ENCODE measurements around the gene PPP4R2.

Gene PPP4R2

GRCh38 chr3:72996473-72997333, at the start of gene PPP4R2:
Gene PPP4R2 (plus strand): TSS chr3:72996811. CDS start chr3:72997038, 227 bp downstream.
- DNase-seq = peak; percentile 94

- no peak for DNase-seq
These were observed 48.7 kb upstream of the PPP4R2 start for GRCh38 chr3:72947715-72948490.

GRCh38 chr3:72949016-72949415, 47.6 kb upstream of the PPP4R2 start:
- no peak for DNase-seq

DNA sequence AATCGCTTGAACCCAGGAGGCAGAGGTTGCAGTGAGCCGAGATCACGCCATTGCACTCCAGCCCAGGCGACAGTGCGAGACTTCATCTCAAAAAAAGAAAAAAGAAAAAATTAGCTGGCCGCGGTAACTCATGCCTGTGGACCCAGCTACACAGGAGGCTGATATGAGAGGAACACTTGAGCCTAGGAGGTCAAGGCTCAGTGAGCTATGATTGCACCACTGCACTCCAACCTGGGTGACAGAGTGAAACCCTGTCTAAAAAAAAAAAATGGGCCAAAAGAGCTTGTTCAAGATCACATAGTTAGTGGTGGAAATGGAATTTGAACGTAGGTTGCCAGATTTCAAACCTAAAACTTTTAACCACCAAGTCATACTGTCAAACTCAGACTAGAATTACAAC, 46.2 kb upstream of the PPP4R2 start:
- no peak for DNase-seq

GRCh38 chr3:72950801-72951200, 45.8 kb upstream of the PPP4R2 start:
- no peak for DNase-seq

DNA sequence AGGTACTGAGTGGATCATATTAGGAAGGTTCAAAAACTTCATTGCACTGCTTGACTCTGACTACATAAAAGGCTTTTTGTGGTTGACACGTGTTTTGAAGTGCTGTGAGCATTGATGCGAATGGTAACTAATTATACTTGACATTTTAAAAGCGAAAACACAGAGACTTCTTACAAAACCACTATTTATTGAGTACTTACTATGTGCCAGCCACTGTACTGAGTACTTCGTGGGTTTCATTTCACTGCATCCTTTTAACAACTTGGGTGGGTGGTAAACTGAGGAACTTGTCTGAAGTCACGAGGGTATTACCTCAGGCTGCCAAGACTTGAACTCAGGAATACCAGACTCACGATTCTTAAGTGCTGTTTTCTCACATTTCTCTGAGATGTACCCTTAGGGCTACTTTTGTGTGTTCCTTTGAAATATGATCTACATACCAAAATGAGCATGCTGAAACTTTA, 45.3 kb upstream of the PPP4R2 start:
- no peak for DNase-seq

DNA sequence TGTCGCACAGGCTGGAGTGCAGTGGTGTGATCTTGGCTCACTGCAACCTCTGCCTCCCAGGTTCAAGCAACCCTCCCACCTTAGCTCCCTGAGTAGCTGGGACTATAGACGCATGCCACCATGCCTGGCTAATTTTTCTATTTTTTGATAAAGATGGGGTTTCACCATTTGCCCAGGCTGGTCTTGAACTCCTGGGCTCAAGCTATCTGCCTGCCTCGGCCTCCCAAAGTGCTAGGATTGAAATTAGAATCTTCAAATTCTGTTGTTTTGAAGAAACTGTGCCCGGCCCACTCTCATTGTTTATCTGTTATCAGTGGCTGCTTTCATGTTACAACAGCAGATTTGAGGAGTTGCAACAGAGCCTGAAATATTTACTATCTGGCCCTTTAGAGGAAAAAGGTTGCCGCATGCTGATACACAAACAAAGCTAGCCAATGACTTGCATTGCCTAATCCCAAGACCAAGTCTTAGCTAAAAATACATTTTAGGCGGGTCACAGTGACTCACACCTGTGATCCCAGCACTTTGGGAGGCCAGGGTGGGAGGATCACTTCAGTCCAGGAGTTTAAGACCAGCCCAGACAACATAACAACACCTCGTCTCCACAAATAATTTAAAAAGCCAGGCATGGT, 43.2 kb upstream of the PPP4R2 start:
- DNase-seq = no peak

DNA sequence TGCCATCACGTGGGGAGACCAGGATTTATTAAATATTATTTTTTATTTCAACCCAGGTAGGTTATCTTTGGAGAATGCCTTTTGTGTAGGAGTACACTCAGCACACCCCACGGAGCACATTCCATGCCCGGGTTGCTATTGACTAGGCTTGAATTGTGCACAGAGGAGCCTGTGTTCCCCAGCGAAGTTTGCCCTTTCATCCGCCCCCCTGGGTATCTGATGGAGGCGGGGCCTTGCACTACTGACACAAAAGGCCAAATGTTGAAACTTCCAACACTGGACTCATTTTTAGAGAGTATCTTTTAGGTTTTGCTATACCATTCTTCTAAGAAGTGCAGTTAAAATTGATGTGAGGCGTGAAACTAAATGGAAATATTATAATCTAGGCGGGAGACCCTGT, 39.3 kb upstream of the PPP4R2 start:
- DNase-seq = no peak

GRCh38 chr3:72959336-72959735, 37.3 kb upstream of the PPP4R2 start:
- no peak for DNase-seq

- no peak for DNase-seq
These were observed 35.6 kb upstream of the PPP4R2 start for GRCh38 chr3:72960812-72961518.

DNA sequence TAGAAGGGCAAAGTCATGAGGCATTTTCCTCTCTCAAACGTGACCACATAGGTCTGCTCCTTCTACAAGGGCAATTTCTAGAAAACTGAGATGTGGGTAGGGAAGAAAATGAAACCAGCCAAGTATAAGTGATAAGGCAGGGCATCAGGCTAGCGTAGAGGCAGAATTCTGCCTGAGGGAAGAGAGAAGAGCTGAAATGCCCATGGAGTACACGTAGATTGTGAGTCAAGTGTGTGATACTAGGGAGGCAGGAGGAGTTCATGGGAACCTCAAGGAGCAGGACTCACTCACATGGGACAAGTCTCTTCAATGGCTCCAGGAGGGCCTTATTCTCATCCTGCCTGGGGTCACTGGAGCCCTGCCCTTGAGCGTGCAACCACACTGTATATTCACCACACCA, 34.9 kb upstream of the PPP4R2 start:
- no peak for DNase-seq

- DNase-seq = no peak
These were observed 34.3 kb upstream of the PPP4R2 start for GRCh38 chr3:72962317-72962716.

DNA sequence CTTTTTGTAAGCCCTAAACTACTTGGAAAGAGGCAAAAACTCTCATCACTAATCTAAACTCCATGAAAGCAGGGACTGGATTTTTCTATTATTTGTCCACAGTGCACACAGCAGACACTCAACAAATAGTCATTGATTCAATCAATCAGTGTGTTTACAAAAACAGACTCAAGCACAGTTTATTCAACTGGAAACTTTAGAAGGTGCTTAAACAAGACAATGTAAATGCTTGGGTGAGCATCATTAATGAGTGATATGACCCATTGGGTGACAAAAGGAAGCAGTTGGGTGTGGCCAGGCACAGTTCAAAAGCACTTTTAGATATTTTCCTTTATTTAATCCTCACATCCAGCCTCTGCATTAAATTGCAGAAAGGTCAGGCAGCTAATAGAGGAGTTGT, 32.0 kb upstream of the PPP4R2 start:
- DNase-seq = no peak

GRCh38 chr3:72968266-72968664, 28.3 kb upstream of the PPP4R2 start:
- DNase-seq = no peak

GRCh38 chr3:72969766-72970165, 26.8 kb upstream of the PPP4R2 start:
- no peak for DNase-seq

DNA sequence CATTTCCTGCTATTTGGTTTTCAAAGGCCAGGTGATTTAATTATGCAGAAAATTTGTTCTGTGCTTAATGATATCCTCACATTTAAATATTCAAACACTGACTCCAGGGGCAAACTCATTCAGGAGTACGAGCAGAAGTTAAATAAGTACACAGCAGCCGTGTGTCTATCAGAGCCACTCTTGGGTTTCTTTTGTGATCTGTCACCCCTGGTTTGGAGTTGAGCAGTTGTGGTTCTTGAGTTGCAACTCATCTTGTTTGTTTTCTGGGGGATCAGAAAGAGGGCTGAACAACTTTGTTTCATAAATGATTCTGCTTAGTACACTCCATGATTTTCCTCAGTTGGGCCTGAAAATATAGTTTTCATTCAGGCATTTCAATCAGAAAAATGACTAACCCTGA, 25.7 kb upstream of the PPP4R2 start:
- no peak for DNase-seq

DNA sequence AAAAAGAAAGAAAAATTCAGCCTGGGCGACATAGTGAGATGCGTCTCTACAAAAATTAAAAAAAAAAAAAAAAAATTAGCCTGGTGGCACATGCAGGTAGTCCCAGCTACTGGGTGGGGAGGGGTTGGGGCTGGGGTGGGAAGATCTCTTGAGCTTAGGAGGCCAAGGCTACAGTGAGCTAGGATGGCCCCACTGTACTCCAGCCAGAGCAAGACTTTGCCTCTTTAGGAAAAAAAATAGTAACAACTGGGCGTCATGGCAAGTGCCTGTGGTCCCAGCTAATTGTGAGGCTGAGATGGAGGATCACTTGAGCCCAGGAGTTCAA, 23.9 kb upstream of the PPP4R2 start:
- DNase-seq = no peak

DNA sequence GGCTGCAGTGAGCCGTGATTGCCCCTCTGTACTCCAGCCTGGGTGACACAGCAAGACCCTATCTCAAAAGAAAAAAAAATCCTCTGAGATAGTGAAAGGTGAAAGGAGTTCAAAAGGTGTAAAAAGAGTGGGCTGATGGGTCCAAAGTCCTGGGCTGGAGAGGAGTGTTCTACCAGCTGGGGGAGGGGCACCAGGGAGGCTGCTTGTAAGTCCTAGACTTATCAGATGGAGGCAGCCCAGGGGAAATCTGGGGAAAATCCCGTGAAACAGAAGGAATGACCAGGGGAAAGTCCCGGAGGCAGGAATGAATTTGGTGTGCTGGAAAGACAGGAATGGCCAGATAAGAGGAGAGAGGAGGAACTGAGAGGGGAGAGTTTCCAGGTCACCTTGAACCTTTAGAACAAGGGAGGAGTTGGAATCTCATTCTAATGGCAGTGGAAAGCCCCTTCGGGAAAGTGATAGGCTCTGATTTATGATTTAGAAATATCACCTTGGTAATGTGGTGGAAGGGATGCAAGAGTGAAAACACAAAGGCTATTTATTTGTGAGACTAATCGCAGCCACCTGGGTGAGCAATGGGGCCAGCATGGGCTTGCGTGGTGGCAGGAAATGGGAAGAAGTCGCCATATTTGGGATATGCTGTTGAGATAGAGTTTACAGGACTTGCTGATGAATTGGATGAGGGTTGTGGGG, 23.4 kb upstream of the PPP4R2 start:
- no peak for DNase-seq

GRCh38 chr3:72973786-72974185, 22.8 kb upstream of the PPP4R2 start:
- no peak for DNase-seq

DNA sequence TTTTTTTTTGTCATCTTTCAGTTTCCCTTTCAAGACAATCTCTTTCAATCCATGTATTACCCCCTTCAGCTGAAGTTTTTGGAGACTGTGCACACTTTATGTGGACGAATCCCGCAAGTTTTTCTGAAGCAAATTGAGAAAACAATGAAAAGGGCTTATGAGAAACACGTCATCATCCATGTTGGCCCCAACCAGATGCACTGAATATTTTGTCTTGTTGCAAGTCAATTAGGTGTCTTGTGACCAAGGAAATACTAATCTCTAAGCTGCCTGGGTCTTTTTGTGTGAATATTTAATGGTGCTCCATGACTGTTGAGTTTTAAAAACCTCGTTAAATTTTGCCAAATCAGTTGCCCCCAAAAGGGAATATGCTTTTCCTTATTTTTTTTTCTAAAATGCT, 21.7 kb upstream of the PPP4R2 start:
- no peak for DNase-seq

- no peak for DNase-seq
These were observed 20.3 kb upstream of the PPP4R2 start for GRCh38 chr3:72976281-72976741.

DNA sequence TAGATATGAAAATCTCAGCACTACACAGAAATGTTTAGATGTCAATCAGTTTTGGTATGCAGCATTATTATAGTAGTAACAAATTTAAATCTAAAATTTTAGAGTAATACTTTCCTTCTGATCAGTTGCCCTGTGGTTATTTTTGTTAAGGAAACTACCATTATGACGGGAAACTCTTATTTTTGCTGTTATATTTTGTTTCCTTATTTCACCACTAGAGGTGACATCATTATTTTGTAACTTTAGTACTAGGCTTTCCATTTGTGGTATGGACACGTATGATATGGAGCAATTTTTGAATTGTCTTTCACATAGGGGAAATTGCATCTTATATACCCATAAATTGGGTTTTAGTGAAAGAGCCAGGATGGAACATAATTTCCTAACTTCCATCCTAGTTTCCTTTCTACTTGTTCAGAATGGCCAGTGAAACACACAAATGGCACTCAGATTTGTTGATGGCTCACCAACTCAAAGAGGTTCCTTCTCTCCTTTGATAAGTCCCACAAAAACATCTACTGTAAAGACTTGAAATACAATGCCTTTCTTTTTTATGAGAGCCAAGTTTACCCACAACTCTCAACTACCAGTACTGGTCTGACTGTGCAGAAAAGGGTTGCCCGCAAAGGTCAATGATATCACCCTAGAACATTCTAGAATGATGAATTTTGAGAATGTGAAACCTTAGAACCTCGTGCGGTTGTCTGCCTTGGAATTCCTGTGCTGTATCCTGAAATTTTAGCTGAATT, 19.4 kb upstream of the PPP4R2 start:
- no peak for DNase-seq
